H1 (cell line): ENCODE measurements around the gene ATP7B. TPM values are rescaled to one million over a fixed set of nuclear protein-coding genes. Genes with fewer than 3 reads are reported as not detected.

Source experiments
- CTCF ChIA-PET: fragments of 300-600 bp; sonication (Branson Sonifier 250); formaldehyde crosslinking; loops from one replicate; lab custom pipeline; 2021; ENCODE audit not compliant: partially characterized antibody; lab: Charles Lee
- POLR2A ChIA-PET: fragments of 300-600 bp; sonication (Branson Sonifier 250); formaldehyde crosslinking; loops from one replicate; lab custom pipeline; 2021; ENCODE audit warnings: inconsistent platforms; ENCODE audit not compliant: partially characterized antibody; lab: Charles Lee
- DNase-seq, 2 experiments: peaks; one replicate each; pipeline versions ENCODE4 v3.0.0 to v3.0.0-alpha.2; 2010 to 2022; ENCODE audit warnings: low spot score in 2 of 2, low read depth in 1 of 2, mixed read lengths in 1 of 2
- FAIRE-seq: peaks from 2 replicates; lab custom pipeline; 2011; peaks lifted over from hg19 to GRCh38; lab: Jason Lieb, UNC
- H2AFZ ChIP-seq: 2 replicates; pipeline ENCODE4 v1.8.1; 2012; ENCODE audit warnings: low read length, inconsistent platforms
- H2AK5ac ChIP-seq: 2 replicates; pipeline ENCODE4 v1.6.1; 2013; ENCODE audit warnings: low read depth, low read length
- H2BK120ac ChIP-seq: replicated peaks from 2 replicates; pipeline ENCODE3; 2013; ENCODE audit warnings: low read depth, low read length, inconsistent platforms
- H2BK12ac ChIP-seq: 2 replicates; pipeline ENCODE4 v1.6.1; 2013; ENCODE audit warnings: low read depth, low read length
- H2BK15ac ChIP-seq: 2 replicates; pipeline ENCODE4 v1.6.1; 2013; ENCODE audit warnings: low read length
- H2BK20ac ChIP-seq: 2 replicates; pipeline ENCODE4 v1.6.1; 2013; ENCODE audit warnings: low read length
- H2BK5ac ChIP-seq: 2 replicates; pipeline ENCODE4 v1.6.1; 2013; ENCODE audit warnings: low read depth, low read length
- H3K14ac ChIP-seq: 2 replicates; pipeline ENCODE4 v1.6.1; 2013; ENCODE audit warnings: inconsistent platforms; ENCODE audit not compliant: insufficient read length
- H3K18ac ChIP-seq: 2 replicates; pipeline ENCODE4 v1.6.1; 2013; ENCODE audit warnings: low read length; ENCODE audit errors: extremely low read depth
- H3K23ac ChIP-seq: 2 replicates; pipeline ENCODE4 v1.6.1; 2013; ENCODE audit warnings: inconsistent platforms; ENCODE audit not compliant: insufficient read length
- H3K23me2 ChIP-seq: 2 replicates; pipeline ENCODE4 v1.6.1; 2013; ENCODE audit warnings: low read depth, low read length
- H3K27ac ChIP-seq: 2 replicates; pipeline ENCODE4 v1.6.1; 2011; ENCODE audit warnings: low read depth, low read length, inconsistent platforms
- H3K27me3 ChIP-seq, 4 experiments: replicated peaks in 1 of 4; 1 replicate in 1 of 4; 2 replicates in 3 of 4; pipeline versions ENCODE4 v1.6.1 to v1.8.1; 2011 to 2013; ENCODE audit warnings: low read length in 3 of 4, mild to moderate bottlenecking in 3 of 4, inconsistent platforms in 2 of 4, mixed read lengths in 2 of 4, moderate library complexity in 1 of 4; ENCODE audit not compliant: control insufficient read depth in 3 of 4, insufficient read depth in 3 of 4; ENCODE audit errors: extremely low read depth in 1 of 4
- H3K36me3 ChIP-seq, 4 experiments: 2 replicates each; pipeline versions ENCODE4 v1.6.1 to v1.8.1; 2011 to 2013; ENCODE audit warnings: mild to moderate bottlenecking in 4 of 4, low read length in 3 of 4, moderate library complexity in 2 of 4, control low read depth in 1 of 4, inconsistent platforms in 1 of 4; ENCODE audit not compliant: insufficient read depth in 4 of 4, control insufficient read depth in 2 of 4
- H3K4ac ChIP-seq: replicated peaks from 2 replicates; pipeline ENCODE3; 2013; ENCODE audit warnings: low read length, low read depth, mixed read lengths, inconsistent platforms; ENCODE audit not compliant: insufficient read length
- H3K4me1 ChIP-seq, 4 experiments: replicated peaks in 1 of 4; 1 replicate in 1 of 4; 2 replicates in 3 of 4; pipeline versions ENCODE4 v1.6.1 to v1.8.1; 2011 to 2013; ENCODE audit warnings: low read length in 3 of 4, inconsistent platforms in 2 of 4, mixed read lengths in 1 of 4; ENCODE audit not compliant: insufficient read depth in 4 of 4, control insufficient read depth in 3 of 4
- H3K4me2 ChIP-seq, 2 experiments: 2 replicates each; pipeline versions ENCODE4 v1.6.1 to v1.8.1; 2011 to 2013; ENCODE audit warnings: low read depth in 2 of 2, low read length in 2 of 2, control low read depth in 1 of 2, inconsistent platforms in 1 of 2, mild to moderate bottlenecking in 1 of 2; ENCODE audit not compliant: insufficient read depth in 1 of 2
- H3K4me3 ChIP-seq, 4 experiments: fragments of 200-600, 300-600 bp in 1 of 4; sonication (generic), shearing (Covaris generic), sonication (Bioruptor Twin) in 1 of 4; 2 replicates each; pipeline versions ENCODE4 v1.5.1 to v1.8.1; 2011 to 2016; ENCODE audit warnings: low read length in 4 of 4, low read depth in 3 of 4, control low read depth in 2 of 4, inconsistent platforms in 2 of 4, mild to moderate bottlenecking in 2 of 4, mixed read lengths in 1 of 4, moderate library complexity in 1 of 4; ENCODE audit not compliant: insufficient read depth in 2 of 4; ENCODE audit errors: extremely low read depth in 1 of 4
- H3K56ac ChIP-seq: replicated peaks from 2 replicates; pipeline ENCODE3; 2013; ENCODE audit warnings: low read depth, mild to moderate bottlenecking, mixed read lengths, low read length, inconsistent platforms; ENCODE audit not compliant: insufficient read length
- H3K79me1 ChIP-seq: 2 replicates; pipeline ENCODE4 v1.6.1; 2013; ENCODE audit warnings: low read depth, low read length, control low read depth
- H3K79me2 ChIP-seq, 2 experiments: 2 replicates each; pipeline versions ENCODE4 v1.6.1 to v1.8.1; 2012 to 2013; ENCODE audit warnings: low read length in 2 of 2, mild to moderate bottlenecking in 2 of 2, inconsistent platforms in 1 of 2; ENCODE audit not compliant: insufficient read depth in 2 of 2, control insufficient read depth in 1 of 2
- H3K9ac ChIP-seq, 4 experiments: replicated peaks in 1 of 4; 1 replicate in 1 of 4; 2 replicates in 3 of 4; pipeline versions ENCODE4 v1.6.1 to v1.8.1; 2011 to 2013; ENCODE audit warnings: low read depth in 3 of 4, low read length in 3 of 4, control low read depth in 2 of 4, mild to moderate bottlenecking in 2 of 4, moderate library complexity in 2 of 4, inconsistent platforms in 1 of 4; ENCODE audit errors: extremely low read depth in 1 of 4
- H3K9me3 ChIP-seq, 2 experiments: 2 replicates each; pipeline versions ENCODE4 v1.6.1 to v1.8.1; 2012 to 2013; ENCODE audit warnings: mild to moderate bottlenecking in 2 of 2, moderate library complexity in 2 of 2, control low read depth in 1 of 2, inconsistent platforms in 1 of 2, low read depth in 1 of 2, low read length in 1 of 2, mixed read lengths in 1 of 2; ENCODE audit not compliant: insufficient read depth in 2 of 2
- H4K20me1 ChIP-seq, 2 experiments: replicated peaks in 1 of 2; 2 replicates each; pipeline versions ENCODE3 to v1.8.1; 2011 to 2013; ENCODE audit warnings: inconsistent platforms in 2 of 2, low read length in 2 of 2, mild to moderate bottlenecking in 1 of 2; ENCODE audit not compliant: insufficient read depth in 2 of 2, control insufficient read depth in 1 of 2
- H4K5ac ChIP-seq: 2 replicates; pipeline ENCODE4 v1.6.1; 2013; ENCODE audit warnings: low read length, low read depth, mixed read lengths, inconsistent platforms; ENCODE audit not compliant: insufficient read length
- H4K8ac ChIP-seq: 2 replicates; pipeline ENCODE4 v1.8.0; 2013; ENCODE audit warnings: mild to moderate bottlenecking, moderate library complexity, low read length, inconsistent platforms; ENCODE audit not compliant: insufficient read depth; ENCODE audit errors: extremely low read depth
- H4K91ac ChIP-seq: replicated peaks from 2 replicates; pipeline ENCODE3; 2013; ENCODE audit warnings: low read length, mixed read lengths, inconsistent platforms; ENCODE audit not compliant: insufficient read length
- EP300 ChIP-seq, 2 experiments: IDR thresholded peaks; 1 replicate in 1 of 2; 2 replicates in 1 of 2; pipeline ENCODE4 v1.6.1; 2011 to 2012; ENCODE audit warnings: low read depth in 2 of 2, low read length in 2 of 2, mild to moderate bottlenecking in 2 of 2, borderline replicate concordance in 1 of 2, inconsistent platforms in 1 of 2, moderate library complexity in 1 of 2
- HDAC6 ChIP-seq: IDR thresholded peaks from one replicate; pipeline ENCODE4 v1.7.1; 2012; ENCODE audit warnings: low read depth, mild to moderate bottlenecking, inconsistent platforms, low read length, moderate library complexity
- JUND ChIP-seq: IDR thresholded peaks from 2 replicates; pipeline ENCODE4 v1.6.1; 2011; ENCODE audit warnings: mild to moderate bottlenecking, improper control_type of control experiment, low read length
- POU5F1 ChIP-seq: IDR thresholded peaks from 2 replicates; pipeline ENCODE4 v1.6.1; 2011; ENCODE audit warnings: low read depth, mild to moderate bottlenecking, low read length, moderate library complexity
- SUZ12 ChIP-seq: fragments of 200-600 bp; sonication (generic); IDR thresholded peaks from 2 replicates; pipeline ENCODE4 v1.6.1; 2012; ENCODE audit warnings: mild to moderate bottlenecking, inconsistent platforms, low read length, moderate library complexity, mixed read lengths
- TAF7 ChIP-seq: optimal IDR thresholded peaks from 2 replicates; pipeline ENCODE3; 2011; ENCODE audit warnings: low read depth, mild to moderate bottlenecking, inconsistent platforms, low read length, moderate library complexity, borderline replicate concordance
- WGBS, 2 experiments: shearing (Covaris generic) in 1 of 2; methylation state at CpG; one replicate each; pipeline versions ENCODE4 v1.1.6 to v1.1.7; 2013 to 2015; ENCODE audit warnings: low lambda C conversion rate in 2 of 2, mixed read lengths in 2 of 2, inconsistent platforms in 1 of 2, low coverage in 1 of 2, missing lambda C conversion rate in 1 of 2; ENCODE audit not compliant: insufficient replicate concordance in 2 of 2, insufficient coverage in 1 of 2, insufficient read length in 1 of 2; ENCODE audit errors: extremely low coverage in 1 of 2, missing lambda C conversion rate in 1 of 2; 5-methylcytosine and 5-hydroxymethylcytosine counted together
- polyA plus RNA-seq, 7 experiments: library from polyadenylated mRNA; depleted of rRNA in 3 of 7; stranded (reverse) in 5 of 7; unstranded in 2 of 7; fragments of >200 nt in 5 of 7; fragments of 200-250 nt in 2 of 7; gene quantifications; 1 replicate in 5 of 7; 2 replicates in 1 of 7; 4 replicates in 1 of 7; pipeline versions ENCODE4 v1.2.1 to v1.2.3, GENCODE V29; 2011 to 2013; ENCODE audit warnings: missing spikeins in 2 of 7, mixed read lengths in 2 of 7
- total RNA-seq: library from RNA; stranded (reverse); fragmentation: NEBNext Ultra II Directional; extraction: Animal tissue kit (Norgen Biotek cat#: 25700); gene quantifications from 2 replicates; pipeline ENCODE4 v1.2.1, GENCODE V29; 2021

The ATP7B gene
- total and polyA plus RNA-seq, 2 of the 8 experiments (the other 6 are each of a cell fraction or from before 2014, with no cell fraction given) = 4.1 to 9.2 TPM

DNA sequence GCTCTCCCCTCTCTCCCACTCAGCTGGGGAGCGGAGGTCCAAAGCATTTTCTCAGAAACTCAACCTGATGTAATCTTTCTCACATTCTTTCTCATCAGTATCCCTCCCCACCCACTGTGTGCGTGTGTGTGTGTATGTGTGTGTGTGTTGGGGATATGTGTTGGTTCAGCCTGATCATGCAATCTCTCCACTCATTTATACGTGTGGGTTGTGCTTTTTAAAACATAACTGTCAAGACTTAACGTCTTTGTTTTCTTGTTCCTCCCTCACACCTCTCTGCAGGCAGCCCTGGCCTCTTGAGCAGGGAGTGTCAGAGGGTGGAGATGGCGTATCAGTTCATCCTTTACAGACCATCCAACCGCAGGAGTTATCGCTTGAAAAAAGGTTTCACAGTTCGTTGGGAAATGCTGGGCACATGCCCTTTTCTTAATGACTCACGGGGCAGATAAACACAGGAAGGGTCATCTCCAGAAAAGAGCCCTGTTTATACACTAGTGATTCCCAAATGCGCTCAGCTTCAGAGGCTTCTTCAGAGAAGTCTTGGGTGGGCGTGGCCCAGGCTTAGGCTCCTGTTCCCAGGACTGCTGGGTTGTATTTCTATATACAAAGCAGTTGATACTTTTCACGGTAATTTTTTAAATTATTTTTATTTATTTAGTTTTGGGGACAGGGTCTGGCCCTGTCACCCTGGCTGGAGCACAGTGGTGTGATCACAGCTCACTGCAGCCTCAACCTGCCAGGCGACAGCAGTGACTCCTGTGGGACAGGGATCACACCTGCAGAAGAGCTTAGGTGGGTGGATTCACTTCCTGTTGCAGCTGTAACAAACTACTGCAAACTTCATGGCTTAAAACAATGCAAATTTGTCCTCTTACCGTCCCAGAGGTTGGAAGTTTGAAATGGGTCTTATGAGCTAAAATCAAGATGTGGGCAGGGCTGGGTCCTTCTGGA lies 89.2 kb downstream of the ATP7B start:
- no peaks in the 10 kb centered on the region for H3K4me1 ChIP-seq
- no peak overlapping the region for H3K23ac ChIP-seq
- H3K79me1 ChIP-seq = no peaks in the 10 kb centered on the region
- ChIA-PET POLR2A (no interaction called here), CTCF (interaction anchor here (1.1 to 5.3 kb wide), 10 partner anchors 9 to 206 kb away, joined by 3 to 62 read pairs (median 6); partner anchors contain the start of genes NEK5 and TMEM272)
- TF ChIP-seq TAF7 (no peak), POU5F1 (no peak), JUND (no peak), EP300 (IDR thresholded peaks at IDR 0.05; ENCODE audit: borderline replicate concordance in 1 of 2, low read depth in 2 of 2, low read length in 2 of 2) (no peak), SUZ12 (no peak), HDAC6 (no peak)
- no peak overlapping the region for H3K4me2 ChIP-seq
- no peaks in the 10 kb centered on the region for H3K27me3 ChIP-seq
- H4K8ac ChIP-seq = no peak overlapping the region
- no peak overlapping the region for H3K9ac ChIP-seq
- FAIRE-seq = no peak
- H2AK5ac ChIP-seq = 0 out of 2 replicates have a peak overlapping the region, but pooled peaks have one; percentile 53
- no peak overlapping the region for H3K27ac ChIP-seq
- no peak overlapping the region for H2BK120ac ChIP-seq
- no peak overlapping the region for H3K4ac ChIP-seq
- no peak overlapping the region for H3K14ac ChIP-seq
- H3K9me3 ChIP-seq = no peaks in the 10 kb centered on the region
- no peak for DNase-seq
- H2AFZ ChIP-seq = no peak overlapping the region
- no peak overlapping the region for H2BK5ac ChIP-seq
- no peak overlapping the region for H4K5ac ChIP-seq
- no peak overlapping the region for H3K4me3 ChIP-seq
- 82% methylated on average over 14 of the region's 14 CpGs; no CpG with 5 or more reads in 1 of the 2 experiments for WGBS, 2 experiments
- no peaks in the 10 kb centered on the region for H3K36me3 ChIP-seq
- no peak overlapping the region for H3K56ac ChIP-seq
- H3K23me2 ChIP-seq = peaks cover 3% of the 10 kb centered on the region; the same call in 1 of the 2 replicates
- no peak overlapping the region for H2BK15ac ChIP-seq
- H2BK12ac ChIP-seq = no peak overlapping the region
- H3K79me2 ChIP-seq = no peaks in the 10 kb centered on the region
- peaks cover 3% of the 10 kb centered on the region in 2 experiments for H4K20me1 ChIP-seq
- no peak overlapping the region; the same call in 1 of the 2 replicates for H3K18ac ChIP-seq
- H4K91ac ChIP-seq = no peak overlapping the region
- H2BK20ac ChIP-seq = no peak overlapping the region
